GM18526 (cell line): ENCODE data around the gene SLC9A8.
A peak's percentile ranks its signal among the peaks of the same experiment; 100 is the strongest.

Experiments
- POLR2A ChIP-seq: IDR thresholded peaks from 3 replicates; pipeline ENCODE4 v1.6.1; 2011; ENCODE audit not compliant: insufficient read length; ENCODE audit errors: extremely low read depth

Gene SLC9A8, protein sequence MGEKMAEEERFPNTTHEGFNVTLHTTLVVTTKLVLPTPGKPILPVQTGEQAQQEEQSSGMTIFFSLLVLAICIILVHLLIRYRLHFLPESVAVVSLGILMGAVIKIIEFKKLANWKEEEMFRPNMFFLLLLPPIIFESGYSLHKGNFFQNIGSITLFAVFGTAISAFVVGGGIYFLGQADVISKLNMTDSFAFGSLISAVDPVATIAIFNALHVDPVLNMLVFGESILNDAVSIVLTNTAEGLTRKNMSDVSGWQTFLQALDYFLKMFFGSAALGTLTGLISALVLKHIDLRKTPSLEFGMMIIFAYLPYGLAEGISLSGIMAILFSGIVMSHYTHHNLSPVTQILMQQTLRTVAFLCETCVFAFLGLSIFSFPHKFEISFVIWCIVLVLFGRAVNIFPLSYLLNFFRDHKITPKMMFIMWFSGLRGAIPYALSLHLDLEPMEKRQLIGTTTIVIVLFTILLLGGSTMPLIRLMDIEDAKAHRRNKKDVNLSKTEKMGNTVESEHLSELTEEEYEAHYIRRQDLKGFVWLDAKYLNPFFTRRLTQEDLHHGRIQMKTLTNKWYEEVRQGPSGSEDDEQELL

DNA sequence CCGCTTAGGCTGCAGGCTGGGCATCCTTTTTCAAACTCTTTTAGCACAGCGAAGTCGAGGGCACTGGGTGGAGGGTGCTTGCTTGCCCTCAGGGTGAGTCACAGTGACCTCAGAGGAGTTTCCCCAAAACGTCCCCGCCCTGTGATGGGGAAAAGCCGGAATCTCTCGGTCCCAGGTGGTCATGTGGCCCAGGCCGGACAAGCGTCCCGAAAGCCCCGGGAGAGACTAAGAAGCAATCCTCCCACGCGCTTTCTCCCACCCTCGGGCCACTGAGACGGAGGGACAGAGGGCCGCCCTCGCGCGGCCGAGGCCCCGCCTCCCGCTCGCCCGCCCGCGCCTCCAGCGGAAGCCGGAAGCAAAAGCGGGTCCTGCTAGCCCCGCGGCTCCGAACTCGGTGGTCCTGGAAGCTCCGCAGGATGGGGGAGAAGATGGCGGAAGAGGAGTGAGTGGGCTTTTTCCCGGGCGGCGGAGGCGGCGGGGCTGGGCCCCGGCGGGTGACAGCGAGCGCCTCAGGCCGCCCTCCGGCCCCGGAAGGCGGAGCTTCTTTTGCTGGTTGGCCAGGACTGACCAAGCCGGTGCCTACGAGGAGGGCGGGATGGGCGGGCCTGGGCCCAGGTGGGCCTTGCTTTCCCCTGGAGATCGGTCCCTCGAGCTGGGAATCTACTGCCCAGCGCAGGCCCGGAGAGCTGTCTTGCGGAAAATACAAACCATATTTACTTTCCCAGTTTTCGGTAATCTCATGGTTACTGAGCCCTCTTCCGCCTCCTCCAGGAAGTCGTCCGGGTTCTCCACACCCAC is at the start of gene SLC9A8:
TSS of gene SLC9A8 (plus strand) at position 322 of the 798 bp plus-strand sequence. CDS start at position 417, 95 bp downstream.
- TF ChIP-seq POLR2A, result peak; percentile 82

DNA sequence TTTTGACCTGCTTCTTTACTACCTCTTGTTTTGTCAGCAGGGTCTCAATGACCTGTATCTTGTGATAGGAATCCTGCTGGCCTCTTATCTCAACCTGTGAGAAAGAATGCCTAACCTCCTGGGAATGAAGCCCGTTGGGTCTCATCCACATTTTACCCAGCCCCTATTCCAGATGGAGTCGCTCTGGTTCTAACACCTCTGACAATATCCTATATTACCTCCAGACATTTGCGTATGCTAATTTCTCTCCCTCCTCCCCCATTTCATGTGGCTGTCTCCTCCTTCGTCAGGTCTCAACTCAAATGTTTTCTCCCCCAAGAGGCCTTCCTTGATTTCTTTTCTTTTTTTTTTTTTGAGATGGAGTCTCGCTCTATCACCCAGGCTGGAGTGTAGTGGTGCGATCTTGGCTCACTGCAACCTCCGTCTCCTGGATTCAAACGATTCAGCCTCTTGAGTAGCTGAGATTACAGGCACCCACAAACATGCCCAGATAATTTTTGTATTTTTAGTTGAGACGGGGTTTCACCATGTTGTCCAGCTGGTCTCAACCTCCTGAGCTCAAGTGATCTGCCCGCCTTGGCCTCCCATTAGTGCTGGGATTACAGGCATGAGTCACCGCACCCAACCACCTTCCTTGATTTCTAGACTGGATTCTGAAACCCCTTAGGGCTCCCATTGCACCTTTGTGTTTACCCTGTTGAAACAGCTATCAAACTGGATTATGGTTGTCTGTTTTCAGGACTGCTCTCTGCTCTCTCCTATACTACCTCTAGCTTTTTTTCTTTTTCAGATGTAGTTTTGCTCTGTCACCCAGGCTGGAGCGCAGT is 49.5 kb upstream of the SLC9A8 start:
- no peak for TF ChIP-seq POLR2A

DNA sequence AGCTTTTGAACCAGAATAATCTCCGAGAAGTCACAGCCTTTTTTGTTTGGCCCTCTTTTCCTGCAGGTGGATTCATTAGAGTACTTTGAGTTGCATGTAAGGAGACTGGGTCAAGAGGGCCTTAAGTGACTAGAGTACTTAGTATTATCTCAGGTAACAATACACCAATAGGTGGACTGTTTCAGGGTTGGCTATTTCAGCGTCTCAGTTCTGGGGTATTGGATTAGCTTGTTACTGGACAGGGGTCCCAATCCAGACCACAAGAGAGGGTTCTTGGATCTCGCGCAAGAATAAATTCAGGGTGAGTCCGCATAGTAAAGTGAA is 47.3 kb upstream of the SLC9A8 start:
- TF ChIP-seq POLR2A, result no peak

DNA sequence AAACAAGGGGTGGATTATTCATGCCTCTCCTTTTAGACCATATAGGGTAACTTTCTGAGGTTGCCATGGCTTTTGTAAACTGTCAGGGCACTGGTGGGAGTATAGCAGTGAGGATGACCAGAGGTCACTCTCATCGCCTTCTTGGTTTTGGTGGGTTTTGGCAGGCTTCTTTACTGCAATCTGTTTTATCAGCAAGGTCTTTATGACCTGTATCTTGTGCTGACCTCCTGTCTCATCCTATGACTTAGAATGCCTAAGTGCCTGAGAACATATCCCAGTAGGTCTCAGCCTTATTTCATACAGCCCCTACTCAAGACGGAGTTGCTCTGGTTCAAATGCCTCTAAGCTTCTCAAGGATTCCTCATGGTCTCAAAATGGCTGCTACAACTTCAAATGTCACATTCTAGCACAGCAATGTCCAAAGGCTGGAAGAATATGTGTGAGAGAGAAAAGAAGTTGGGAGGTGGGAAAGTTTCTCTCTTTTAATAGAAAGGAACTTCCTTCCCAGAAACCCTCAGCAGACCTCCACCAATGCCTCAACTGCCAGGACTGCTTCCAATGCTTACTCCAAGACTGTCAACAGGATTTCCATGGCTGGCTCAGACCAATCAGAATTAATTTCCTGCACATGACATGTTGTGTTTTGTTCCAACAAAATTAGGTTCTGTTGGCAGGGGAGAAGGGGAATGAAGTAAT is 46.6 kb upstream of the SLC9A8 start:
- TF ChIP-seq POLR2A, result no peak

DNA sequence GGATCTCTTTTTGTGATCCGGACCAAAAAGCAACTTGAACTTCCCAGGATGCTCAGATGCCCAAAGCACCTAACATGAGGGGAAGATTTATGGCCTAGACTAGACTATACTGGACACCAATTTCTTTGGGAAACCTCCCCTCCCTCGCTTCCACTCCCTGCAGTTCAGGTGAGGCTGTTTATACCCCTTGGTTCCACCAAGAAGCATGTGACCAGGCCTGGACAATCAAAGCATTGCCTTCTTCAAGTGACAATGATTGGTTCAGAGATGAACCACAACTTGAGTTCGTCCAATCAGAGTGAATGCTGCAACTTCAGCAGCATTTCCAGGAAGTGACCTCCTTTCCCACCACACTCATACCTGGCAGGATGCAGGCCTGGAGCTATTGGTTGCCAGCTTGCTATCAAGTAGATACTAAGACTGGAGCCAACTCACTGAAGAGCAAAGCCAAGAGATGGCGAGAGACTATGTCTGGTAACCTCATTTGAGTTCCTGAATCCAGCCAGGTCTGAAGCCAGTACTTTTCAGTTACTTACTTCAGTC is 45.6 kb upstream of the SLC9A8 start:
- TF ChIP-seq POLR2A, result no peak

DNA sequence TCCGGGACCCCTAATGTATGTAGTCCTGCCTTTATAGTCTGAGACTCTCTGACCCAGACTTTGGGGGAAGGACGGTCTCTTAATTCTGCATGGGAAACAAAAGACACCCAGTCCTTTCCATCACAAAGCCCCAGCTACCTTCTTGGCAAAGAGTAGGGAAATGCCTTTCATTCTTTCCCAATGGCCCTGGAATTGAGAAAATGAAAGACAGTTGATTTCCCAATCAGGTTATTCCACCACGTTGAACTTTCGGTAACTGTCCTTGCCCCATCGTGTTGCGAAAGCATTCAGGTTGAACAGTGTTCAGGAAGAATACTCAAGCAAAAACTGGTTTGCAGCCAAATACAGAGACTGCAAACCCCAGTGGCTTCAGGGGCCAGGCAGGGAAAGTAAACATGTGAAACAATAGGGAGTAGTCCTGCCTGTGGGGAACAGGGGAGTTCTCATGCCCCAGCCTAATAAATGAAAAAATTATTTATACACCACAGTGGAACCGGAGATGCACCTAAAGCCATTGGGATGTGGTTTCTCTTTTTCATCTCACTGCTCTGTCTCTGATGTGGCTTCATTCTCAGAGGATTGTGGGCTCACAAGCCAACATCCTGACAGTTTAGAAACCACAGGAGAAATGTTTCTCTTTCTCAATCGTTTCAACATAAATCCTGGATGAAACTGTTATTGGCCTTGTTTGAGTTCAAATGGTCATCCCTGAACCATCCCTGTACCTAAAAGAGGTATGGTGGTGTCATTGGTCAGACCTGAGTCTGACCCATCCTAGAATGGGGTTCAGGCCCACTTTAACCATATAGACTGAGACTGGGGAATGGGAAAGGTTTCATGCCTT is 44.2 kb upstream of the SLC9A8 start:
- no peak for TF ChIP-seq POLR2A

DNA sequence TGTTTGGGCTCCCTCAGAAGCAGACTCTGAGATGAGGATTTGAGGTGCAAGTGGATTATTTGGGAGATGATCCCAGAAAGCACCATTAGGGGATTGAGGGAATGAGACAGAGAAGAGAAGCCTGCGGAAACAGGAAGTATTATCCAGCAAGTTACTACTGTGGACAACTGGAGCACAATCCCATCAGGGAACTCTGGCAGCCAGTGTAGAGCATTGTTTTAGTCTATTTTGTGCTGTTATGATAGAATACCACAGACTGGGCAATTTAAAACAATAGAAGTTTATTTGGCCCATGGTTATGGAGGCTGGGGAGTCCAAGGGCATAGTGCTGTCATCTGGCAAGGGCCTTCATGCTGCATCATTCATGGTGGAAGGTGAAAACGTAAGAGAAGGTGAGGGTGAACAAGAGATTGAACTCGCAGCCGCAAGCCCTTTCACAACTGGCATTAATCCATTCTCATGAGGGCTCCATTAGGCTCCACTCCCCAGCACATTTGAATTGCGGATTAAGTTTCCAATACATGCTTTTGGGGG is 43.5 kb upstream of the SLC9A8 start:
- TF ChIP-seq POLR2A, result no peak

DNA sequence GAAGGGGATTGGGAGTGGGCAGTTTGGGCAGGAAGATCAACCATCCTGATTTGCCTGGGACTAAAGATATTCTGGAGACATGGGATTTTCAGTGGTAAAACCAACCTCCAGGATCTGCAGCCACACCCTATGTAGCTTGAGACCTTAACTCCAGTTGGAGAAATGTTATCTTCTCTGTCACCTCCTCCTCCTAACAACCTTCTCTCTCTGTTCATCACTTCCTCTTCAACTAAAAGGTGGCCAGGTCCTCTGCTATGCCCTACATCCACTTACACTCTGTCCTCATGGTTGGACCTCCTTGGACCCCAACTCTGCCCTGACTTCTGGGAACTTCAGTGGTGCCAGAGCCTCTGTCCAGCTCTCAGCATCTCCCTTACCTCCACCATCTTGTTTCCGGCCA is 42.0 kb upstream of the SLC9A8 start:
- no peak for TF ChIP-seq POLR2A

DNA sequence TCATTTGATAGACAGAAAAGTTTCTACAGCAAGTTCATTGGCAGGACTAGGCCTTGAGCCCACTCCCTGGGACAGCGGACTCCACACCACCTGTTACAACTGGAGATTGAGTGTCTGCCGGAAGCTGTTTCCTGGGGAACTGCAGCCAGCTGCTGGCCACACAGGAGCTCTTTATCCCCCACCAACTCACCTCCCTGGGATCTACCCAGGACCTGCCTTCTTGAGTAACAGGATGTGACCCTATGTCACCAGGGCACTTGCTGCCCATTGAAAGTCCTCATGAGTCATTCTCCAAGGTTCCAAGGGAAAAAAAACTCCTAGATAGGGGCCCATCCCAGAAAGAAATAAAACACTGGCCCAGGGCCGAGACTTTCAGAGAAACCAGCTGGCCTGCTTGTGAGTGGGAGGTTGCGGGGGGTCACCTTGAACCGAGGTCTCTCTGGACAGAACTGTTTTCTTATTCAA is 37.4 kb upstream of the SLC9A8 start:
- no peak for TF ChIP-seq POLR2A

DNA sequence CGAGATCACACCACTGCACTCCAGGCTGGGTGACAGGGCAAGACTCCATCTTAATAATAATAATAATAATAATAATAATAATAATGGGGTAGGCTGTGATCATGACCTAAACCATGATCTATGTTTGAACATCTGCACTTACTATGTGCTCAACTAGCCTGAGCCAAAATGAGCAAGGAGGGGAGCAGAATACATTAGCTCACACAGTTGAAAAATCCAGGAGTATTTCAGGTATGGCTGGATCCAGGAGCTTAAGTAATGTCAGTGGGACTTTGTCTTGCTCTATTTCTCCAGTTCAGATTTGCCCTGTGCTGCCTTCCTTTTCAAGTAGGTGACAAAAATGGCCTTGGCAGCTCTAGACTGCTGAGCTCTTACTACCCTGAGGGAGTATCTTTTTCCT is 32.7 kb upstream of the SLC9A8 start:
- no peak for TF ChIP-seq POLR2A

DNA sequence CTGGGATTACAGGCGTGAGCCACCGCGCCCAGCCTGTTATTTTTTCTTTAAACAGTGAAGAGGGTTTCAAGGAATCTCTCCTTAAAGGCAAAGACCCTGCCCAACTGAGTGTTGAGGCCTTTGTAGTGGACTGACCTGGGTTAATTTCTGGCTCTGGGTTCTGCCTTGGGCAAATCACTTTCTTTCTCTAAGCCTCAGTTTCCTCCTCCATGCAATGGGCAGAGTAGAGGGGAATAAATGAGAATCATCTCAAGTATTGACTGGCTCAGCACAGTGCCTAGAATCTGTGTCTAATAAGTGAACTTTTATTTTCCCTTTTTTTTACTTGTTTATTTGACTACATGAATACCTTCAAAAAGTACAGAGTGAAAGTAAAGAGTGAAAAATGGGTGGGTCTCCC is 31.0 kb upstream of the SLC9A8 start:
- TF ChIP-seq POLR2A, result no peak

DNA sequence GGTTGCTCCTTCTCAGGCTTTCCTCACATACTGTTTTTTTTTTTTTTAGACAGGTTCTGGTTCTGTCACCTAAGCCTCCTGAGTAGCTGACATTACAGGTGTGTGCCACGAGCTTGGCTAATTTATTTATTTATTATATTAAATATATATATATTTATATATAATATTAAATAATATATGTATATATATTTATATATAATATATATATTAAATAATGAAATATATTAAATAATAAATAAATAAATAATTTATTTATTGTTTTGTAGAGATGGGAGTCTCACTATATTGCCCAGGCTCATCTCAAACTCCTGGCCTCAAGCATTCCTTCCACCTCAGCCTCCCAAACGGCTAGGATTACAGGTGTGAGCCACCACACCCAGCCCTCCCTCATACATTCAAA is 28.3 kb upstream of the SLC9A8 start:
- no peak for TF ChIP-seq POLR2A
